Measurements from ENCODE around the gene DNAJC16.

Gene DNAJC16

DNA sequence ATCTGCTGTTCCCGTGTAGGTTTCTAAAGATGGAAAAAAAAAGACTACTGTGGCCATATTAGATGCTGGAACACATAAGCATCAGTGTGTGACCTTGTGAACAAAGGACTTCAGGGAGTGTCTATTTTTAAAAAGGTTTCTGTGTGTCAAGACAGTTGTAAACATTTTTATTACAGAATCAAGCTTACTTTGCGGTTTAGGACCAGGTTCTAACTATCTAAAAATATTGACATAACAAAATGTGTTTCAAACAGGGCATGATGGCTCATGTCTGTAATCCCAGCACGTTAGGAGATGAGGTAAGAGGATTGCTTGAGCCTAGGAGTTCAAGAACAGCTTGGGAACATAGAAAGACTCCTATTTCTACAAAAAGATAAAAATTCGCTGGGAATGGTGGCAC is 83.5 kb downstream of the DNAJC16 start:
- Histone ChIP-seq H2AK5ac (ENCODE audit: low read length) (no peak overlapping the region), H3K9ac (ENCODE audit: low read length) (no peak overlapping the region), H3K27ac (ENCODE audit: low read depth, low read length) (no peak overlapping the region), H2BK5ac (ENCODE audit: low read length) (no peak overlapping the region), H3K18ac (ENCODE audit: low read length) (no peak overlapping the region), H3K56ac (ENCODE audit: low read length) (no peak overlapping the region), H3K4me1 (ENCODE audit: control insufficient read depth, low read depth, low read length) (no peaks in the 10 kb centered on the region), H3K79me2 (ENCODE audit: control insufficient read depth, insufficient read depth, low read length) (no peaks in the 10 kb centered on the region), H4K5ac (ENCODE audit: low read length) (no peak overlapping the region), H3K4ac (ENCODE audit: low read depth, low read length) (no peak overlapping the region), H3K79me1 (ENCODE audit: low read length) (no peaks in the 10 kb centered on the region), H3K23ac (ENCODE audit: low read length) (no peak overlapping the region), H2BK15ac (replicated peaks; ENCODE audit: low read depth) (no peak overlapping the region), H2BK120ac (ENCODE audit: low read depth, low read length) (no peak overlapping the region), H3K36me3 (ENCODE audit: control insufficient read depth, insufficient read depth, low read length) (no peaks in the 10 kb centered on the region), H3K27me3 (ENCODE audit: insufficient read depth, low read length, poor library complexity) (peaks cover 2% of the 10 kb centered on the region), H4K8ac (ENCODE audit: low read depth, low read length) (no peak overlapping the region), H3K4me2 (ENCODE audit: low read length) (no peak overlapping the region), H3K4me3 (ENCODE audit: low read length) (no peak overlapping the region)
- no peak for DNase-seq
- WGBS (ENCODE audit: extremely low coverage, insufficient coverage, low lambda C conversion rate): no CpG with 5 or more reads among the region's 4 CpGs

DNA sequence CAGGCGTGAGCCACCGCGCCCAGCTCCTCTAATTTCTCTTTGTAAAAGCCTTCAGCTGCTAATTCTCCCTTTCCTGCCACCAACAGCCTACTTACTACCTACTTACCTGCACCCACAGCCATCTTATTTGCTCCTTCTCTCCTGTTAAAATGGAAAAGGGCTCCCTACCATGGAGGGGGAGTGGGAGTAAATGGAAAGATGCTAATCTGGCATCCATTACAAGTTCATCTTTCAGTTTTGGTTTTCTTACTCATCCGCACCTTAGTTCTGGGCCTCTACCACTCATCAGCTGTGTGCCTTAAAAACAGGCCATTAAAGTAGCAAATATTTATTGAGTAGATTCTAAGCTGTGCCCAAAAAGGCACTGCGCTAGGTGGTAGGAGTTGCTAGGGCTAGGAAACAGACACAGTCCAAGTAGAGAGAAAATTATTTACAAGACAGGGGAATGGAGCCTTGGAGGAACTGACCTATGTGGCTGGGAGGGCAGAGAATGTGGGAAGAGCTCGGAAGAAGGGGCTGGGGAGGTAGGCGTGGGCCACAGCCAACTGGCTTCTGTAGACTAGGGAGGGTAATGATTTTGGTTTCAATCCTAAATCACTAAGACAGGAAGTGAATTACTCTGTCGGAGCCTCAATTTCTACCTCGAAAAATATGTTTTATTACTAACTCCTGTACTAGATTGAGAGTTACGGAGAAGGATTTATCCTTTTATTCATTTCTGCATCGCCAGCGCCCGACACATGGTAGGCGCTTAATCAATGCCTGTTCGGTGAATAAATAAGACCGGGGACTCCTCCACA is 89.9 kb downstream of the DNAJC16 start:
- Histone ChIP-seq H3K56ac (ENCODE audit: low read length) (peak overlapping the region; percentile 82), H3K4me3 (ENCODE audit: low read length) (peak overlapping the region; percentile 6), H3K79me1 (ENCODE audit: low read length) (no peaks in the 10 kb centered on the region), H2AK5ac (ENCODE audit: low read length) (no peak overlapping the region), H3K4me1 (ENCODE audit: control insufficient read depth, low read depth, low read length) (peaks cover 6% of the 10 kb centered on the region), H3K79me2 (ENCODE audit: control insufficient read depth, insufficient read depth, low read length) (peaks cover 36% of the 10 kb centered on the region), H3K9ac (ENCODE audit: low read length) (peak overlapping the region; percentile 57), H2BK5ac (ENCODE audit: low read length) (peak overlapping the region; percentile 31), H3K4me2 (ENCODE audit: low read length) (peak overlapping the region; percentile 51), H3K36me3 (ENCODE audit: control insufficient read depth, insufficient read depth, low read length) (no peaks in the 10 kb centered on the region), H3K27me3 (ENCODE audit: insufficient read depth, low read length, poor library complexity) (no peaks in the 10 kb centered on the region), H4K5ac (ENCODE audit: low read length) (no peak overlapping the region), H2BK15ac (replicated peaks; ENCODE audit: low read depth) (no peak overlapping the region), H3K27ac (ENCODE audit: low read depth, low read length) (peak overlapping the region; percentile 75), H2BK120ac (ENCODE audit: low read depth, low read length) (no peak overlapping the region), H4K8ac (ENCODE audit: low read depth, low read length) (no peak overlapping the region), H3K18ac (ENCODE audit: low read length) (no peak overlapping the region), H3K4ac (ENCODE audit: low read depth, low read length) (no peak overlapping the region), H3K23ac (ENCODE audit: low read length) (no peak overlapping the region)
- WGBS (ENCODE audit: extremely low coverage, insufficient coverage, low lambda C conversion rate): no CpG with 5 or more reads among the region's 16 CpGs
- DNase-seq: peak; percentile 72

DNA sequence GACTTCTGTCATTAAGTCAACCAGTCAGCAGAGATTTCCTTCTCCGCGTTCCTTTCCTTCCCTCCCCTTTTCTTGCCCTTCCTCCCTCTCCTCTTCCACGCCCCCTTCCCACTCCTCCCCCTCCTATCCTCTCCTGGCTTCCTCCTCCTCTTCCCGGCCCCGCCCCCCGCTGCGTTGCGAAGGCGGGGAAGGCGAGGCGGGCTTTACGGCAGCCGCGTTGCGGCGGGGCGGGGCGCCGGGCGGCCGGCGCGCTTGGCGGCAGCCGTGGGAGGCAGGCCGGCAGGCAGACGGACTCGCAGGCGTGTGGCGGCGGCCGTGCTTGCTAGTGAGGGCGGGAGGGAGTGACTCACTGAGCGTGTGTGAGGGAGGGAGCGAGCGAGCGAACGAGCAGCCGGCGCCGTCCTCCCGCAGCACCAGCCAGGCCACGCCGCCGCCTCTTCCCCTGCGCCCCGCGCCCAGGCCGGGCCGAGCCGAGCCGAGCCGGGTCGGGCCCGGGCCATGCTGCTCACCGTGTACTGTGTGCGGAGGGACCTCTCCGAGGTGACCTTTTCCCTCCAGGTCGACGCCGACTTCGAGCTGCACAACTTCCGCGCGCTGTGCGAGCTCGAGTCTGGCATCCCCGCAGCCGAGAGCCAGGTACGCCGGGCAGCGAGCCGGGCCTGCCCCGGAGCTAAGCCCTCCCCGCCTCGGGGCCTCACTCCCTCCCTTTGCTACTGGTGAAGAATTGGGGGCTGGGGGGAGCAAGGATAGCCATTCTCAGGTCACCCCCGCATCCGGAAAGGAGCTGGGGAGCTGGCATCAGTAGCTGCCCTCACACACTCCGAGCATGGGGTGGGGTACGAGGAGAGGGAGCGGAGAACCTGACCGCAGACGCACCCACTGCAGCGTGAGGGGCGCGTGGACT is 90.8 kb downstream of the DNAJC16 start, which contains the start of gene DDI2:
TSS of gene DDI2 (plus strand) at position 286 of the 904 bp plus-strand sequence. CDS start at position 499, 213 bp downstream.
- WGBS (ENCODE audit: extremely low coverage, insufficient coverage, low lambda C conversion rate): no CpG with 5 or more reads among the region's 86 CpGs
- Histone ChIP-seq H3K9ac (ENCODE audit: low read length) (peak within 1 kb of the TSS; percentile 85), H3K4me1 (ENCODE audit: control insufficient read depth, low read depth, low read length) (peaks cover 6% of the 10 kb centered on the region)

DNA sequence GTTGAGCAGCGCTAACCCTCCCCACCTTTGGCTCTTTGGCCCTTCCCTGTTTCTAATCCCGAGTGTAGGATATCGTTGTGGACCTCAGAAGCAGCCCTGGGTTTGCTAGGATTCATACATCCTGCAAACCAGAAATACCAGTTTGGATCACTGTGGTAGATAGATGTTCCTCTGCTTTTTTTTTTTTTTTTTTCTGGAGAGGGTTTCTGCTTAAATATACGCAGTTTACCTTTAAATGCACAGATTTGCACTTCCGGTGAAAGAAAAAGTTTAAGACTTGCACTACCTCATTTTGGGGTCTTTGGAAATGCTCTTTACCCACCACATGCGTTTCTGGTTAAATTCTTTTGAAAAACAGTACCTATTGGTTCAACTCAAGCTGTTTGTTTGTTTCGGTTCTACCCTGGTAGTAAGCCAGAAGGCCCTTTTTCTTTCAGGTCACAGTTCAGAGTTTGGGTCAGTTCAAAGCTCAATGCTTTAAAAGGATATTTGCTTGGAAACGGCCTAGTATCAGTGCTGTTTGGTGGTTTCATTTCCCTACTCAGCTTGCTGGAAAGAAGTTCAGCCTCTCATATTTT is 91.5 kb downstream of the DNAJC16 start:
- no peak overlapping the region for H3K27ac ChIP-seq (ENCODE audit: low read depth, low read length)
- H4K5ac ChIP-seq (ENCODE audit: low read length): no peak overlapping the region
- peak overlapping the region; percentile 84 for H3K56ac ChIP-seq (ENCODE audit: low read length)
- peaks cover 6% of the 10 kb centered on the region for H3K4me1 ChIP-seq (ENCODE audit: control insufficient read depth, low read depth, low read length)
- no peak overlapping the region for H2AK5ac ChIP-seq (ENCODE audit: low read length)
- H4K8ac ChIP-seq (ENCODE audit: low read depth, low read length): no peak overlapping the region
- no peaks in the 10 kb centered on the region for H3K27me3 ChIP-seq (ENCODE audit: insufficient read depth, low read length, poor library complexity)
- no peak overlapping the region for H3K23ac ChIP-seq (ENCODE audit: low read length)
- no peak overlapping the region for H2BK5ac ChIP-seq (ENCODE audit: low read length)
- H3K4me3 ChIP-seq (ENCODE audit: low read length): peak overlapping the region; percentile 44
- peak; percentile 64 for DNase-seq
- H3K36me3 ChIP-seq (ENCODE audit: control insufficient read depth, insufficient read depth, low read length): no peaks in the 10 kb centered on the region
- no peak overlapping the region for H3K18ac ChIP-seq (ENCODE audit: low read length)
- H3K4ac ChIP-seq (ENCODE audit: low read depth, low read length): no peak overlapping the region
- H3K79me1 ChIP-seq (ENCODE audit: low read length): peaks cover 2% of the 10 kb centered on the region
- H3K9ac ChIP-seq (ENCODE audit: low read length): peak overlapping the region; percentile 85
- no peak overlapping the region for H2BK120ac ChIP-seq (ENCODE audit: low read depth, low read length)
- peaks cover 48% of the 10 kb centered on the region for H3K79me2 ChIP-seq (ENCODE audit: control insufficient read depth, insufficient read depth, low read length)
- WGBS (ENCODE audit: extremely low coverage, insufficient coverage, low lambda C conversion rate): no CpG with 5 or more reads among the region's 8 CpGs
- H2BK15ac ChIP-seq (replicated peaks; ENCODE audit: low read depth): no peak overlapping the region
- H3K4me2 ChIP-seq (ENCODE audit: low read length): peak overlapping the region; percentile 7

More for the DNA sequence above, 90.8 kb downstream of the DNAJC16 start, which contains the start of gene DDI2:
- Histone ChIP-seq H2BK120ac (ENCODE audit: low read depth, low read length) (no peak within 1 kb of the TSS), H3K36me3 (ENCODE audit: control insufficient read depth, insufficient read depth, low read length) (no peaks in the 10 kb centered on the region), H3K4me2 (ENCODE audit: low read length) (peak within 1 kb of the TSS; percentile 51), H3K18ac (ENCODE audit: low read length) (peak within 1 kb of the TSS; percentile 54), H2AK5ac (ENCODE audit: low read length) (no peak within 1 kb of the TSS), H3K4ac (ENCODE audit: low read depth, low read length) (peak within 1 kb of the TSS; percentile 46), H3K23ac (ENCODE audit: low read length) (no peak within 1 kb of the TSS), H4K5ac (ENCODE audit: low read length) (no peak within 1 kb of the TSS), H3K27me3 (ENCODE audit: insufficient read depth, low read length, poor library complexity) (no peaks in the 10 kb centered on the region), H4K8ac (ENCODE audit: low read depth, low read length) (no peak within 1 kb of the TSS), H3K79me1 (ENCODE audit: low read length) (no peaks in the 10 kb centered on the region), H2BK15ac (replicated peaks; ENCODE audit: low read depth) (no peak within 1 kb of the TSS), H3K79me2 (ENCODE audit: control insufficient read depth, insufficient read depth, low read length) (peaks cover 42% of the 10 kb centered on the region), H3K27ac (ENCODE audit: low read depth, low read length) (peak within 1 kb of the TSS; percentile 75), H3K56ac (ENCODE audit: low read length) (peak within 1 kb of the TSS; percentile 84), H3K4me3 (ENCODE audit: low read length) (peak within 1 kb of the TSS; percentile 44), H2BK5ac (ENCODE audit: low read length) (peak within 1 kb of the TSS; percentile 31)
- peak; percentile 99 for DNase-seq

DNA sequence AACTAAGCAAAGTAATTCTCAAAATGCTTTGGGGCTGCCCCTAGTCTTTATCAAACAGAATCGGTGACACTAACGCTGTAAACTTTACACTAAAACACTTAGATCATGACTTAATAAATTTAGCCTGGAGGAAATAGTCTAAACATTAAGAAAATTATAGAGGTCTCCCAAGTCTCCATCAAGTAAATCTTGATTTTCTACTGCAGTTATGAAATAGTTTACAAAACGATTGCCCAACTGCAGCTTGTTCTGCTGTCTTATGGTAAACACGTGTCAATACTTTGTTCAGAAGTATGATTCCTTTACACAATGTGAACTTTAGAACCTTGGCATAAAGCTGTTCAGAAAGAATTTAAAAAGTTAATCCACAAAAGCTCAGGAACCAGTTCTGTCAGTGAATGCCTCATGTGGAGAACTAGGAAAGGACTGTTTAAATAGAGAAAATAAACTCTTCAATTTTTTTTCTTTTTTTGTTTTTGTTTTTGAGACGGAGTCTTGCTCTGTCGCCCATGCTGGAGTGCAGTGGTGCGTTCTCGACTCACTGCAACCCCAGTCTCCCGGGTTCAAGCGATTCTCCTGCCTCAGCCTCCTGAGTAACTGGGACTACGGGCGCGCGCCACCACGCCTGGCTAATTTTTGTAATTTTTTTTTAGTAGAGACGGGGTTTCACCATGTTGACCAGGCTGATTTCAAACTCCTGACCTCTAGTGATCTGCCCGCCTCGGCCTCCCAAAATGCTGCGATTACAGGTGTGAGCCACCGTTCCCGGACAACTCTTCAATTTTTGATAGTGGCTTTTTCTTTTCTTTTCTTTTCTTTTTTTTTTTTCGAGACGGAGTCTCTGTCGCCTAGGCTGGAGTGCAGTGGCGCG is 92.2 kb downstream of the DNAJC16 start:
- no peak for DNase-seq
- H3K27ac ChIP-seq (ENCODE audit: low read depth, low read length): no peak overlapping the region
- H2BK15ac ChIP-seq (replicated peaks; ENCODE audit: low read depth): no peak overlapping the region
- no peak overlapping the region for H4K5ac ChIP-seq (ENCODE audit: low read length)
- no peak overlapping the region for H3K18ac ChIP-seq (ENCODE audit: low read length)
- H2AK5ac ChIP-seq (ENCODE audit: low read length): no peak overlapping the region
- WGBS (ENCODE audit: extremely low coverage, insufficient coverage, low lambda C conversion rate): no CpG with 5 or more reads among the region's 26 CpGs
- no peak overlapping the region for H4K8ac ChIP-seq (ENCODE audit: low read depth, low read length)
- no peak overlapping the region for H2BK5ac ChIP-seq (ENCODE audit: low read length)
- no peaks in the 10 kb centered on the region for H3K27me3 ChIP-seq (ENCODE audit: insufficient read depth, low read length, poor library complexity)
- no peak overlapping the region for H3K4ac ChIP-seq (ENCODE audit: low read depth, low read length)
- H3K4me2 ChIP-seq (ENCODE audit: low read length): peak overlapping the region; percentile 7
- H3K9ac ChIP-seq (ENCODE audit: low read length): peak overlapping the region; percentile 85
- H2BK120ac ChIP-seq (ENCODE audit: low read depth, low read length): no peak overlapping the region
- no peaks in the 10 kb centered on the region for H3K36me3 ChIP-seq (ENCODE audit: control insufficient read depth, insufficient read depth, low read length)
- peak overlapping the region; percentile 44 for H3K4me3 ChIP-seq (ENCODE audit: low read length)
- H3K4me1 ChIP-seq (ENCODE audit: control insufficient read depth, low read depth, low read length): peaks cover 6% of the 10 kb centered on the region
- peaks cover 51% of the 10 kb centered on the region for H3K79me2 ChIP-seq (ENCODE audit: control insufficient read depth, insufficient read depth, low read length)
- peak overlapping the region; percentile 84 for H3K56ac ChIP-seq (ENCODE audit: low read length)
- H3K23ac ChIP-seq (ENCODE audit: low read length): no peak overlapping the region
- H3K79me1 ChIP-seq (ENCODE audit: low read length): peaks cover 2% of the 10 kb centered on the region
